SK-N-SH treated with all-trans-retinoic acid at 6 μM for 48 hours (cell line): ENCODE measurements around the gene AUTS2.

Experiments used
- ARNTL ChIP-seq: fragments of 450-650 bp; formaldehyde crosslinking; IDR thresholded peaks from 2 replicates; pipeline ENCODE4 v1.5.0; 2020; ENCODE audit warnings: low read depth, mild to moderate bottlenecking, moderate library complexity, borderline replicate concordance
- BACH2 ChIP-seq: fragments of 250-450 bp; sonication (Bioruptor Pico); IDR thresholded peaks from 2 replicates; pipeline ENCODE4 v1.9.0; 2021; ENCODE audit warnings: mild to moderate bottlenecking, borderline replicate concordance
- ESRRG ChIP-seq: fragments of 250-450 bp; sonication (Bioruptor Pico); IDR thresholded peaks from 2 replicates; pipeline ENCODE4 v1.6.1; 2021; ENCODE audit warnings: mild to moderate bottlenecking
- GLIS3 ChIP-seq: fragments of 250-450 bp; sonication (Bioruptor Pico); IDR thresholded peaks from 2 replicates; pipeline ENCODE4 v1.5.0; 2020; ENCODE audit warnings: mild to moderate bottlenecking, moderate library complexity
- OSR1 ChIP-seq: fragments of 250-450 bp; sonication (Bioruptor Pico); IDR thresholded peaks from 2 replicates; pipeline ENCODE4 v1.8.0; 2022; ENCODE audit warnings: moderate library complexity, mild to moderate bottlenecking, inconsistent platforms
- SNAI2 ChIP-seq: fragments of 250-450 bp; sonication (Bioruptor Pico); IDR thresholded peaks from 2 replicates; pipeline ENCODE4 v1.5.0; 2020; ENCODE audit warnings: mild to moderate bottlenecking, moderate library complexity
- TOX ChIP-seq: fragments of 250-450 bp; sonication (Bioruptor Pico); IDR thresholded peaks from 2 replicates; pipeline ENCODE4 v1.8.0; 2021; ENCODE audit warnings: mild to moderate bottlenecking, moderate library complexity, borderline replicate concordance
- ZC3H10 ChIP-seq: fragments of 250-450 bp; sonication (Bioruptor Pico); IDR thresholded peaks from 2 replicates; pipeline ENCODE4 v1.5.1; 2021; ENCODE audit warnings: mild to moderate bottlenecking, moderate library complexity
- ZFP30 ChIP-seq: fragments of 450-650 bp; formaldehyde crosslinking; IDR thresholded peaks from 2 replicates; pipeline ENCODE4 v1.5.0; 2022; ENCODE audit warnings: mild to moderate bottlenecking, moderate library complexity
- ZNF565 ChIP-seq: fragments of 450-650 bp; formaldehyde crosslinking; conservative IDR thresholded peaks from 2 replicates; pipeline ENCODE4 v1.5.0; 2020; ENCODE audit warnings: low read depth, mild to moderate bottlenecking, moderate library complexity
- ZNF70 ChIP-seq: fragments of 450-650 bp; formaldehyde crosslinking; IDR thresholded peaks from 2 replicates; pipeline ENCODE4 v1.5.0; 2020; ENCODE audit warnings: mild to moderate bottlenecking, moderate library complexity
- ZNF8 ChIP-seq: fragments of 450-650 bp; formaldehyde crosslinking; IDR thresholded peaks from 2 replicates; pipeline ENCODE4 v1.5.0; 2020; ENCODE audit warnings: mild to moderate bottlenecking, moderate library complexity
- TF ChIP-seq, protein P1 (sequence below): fragments of 250-450 bp; sonication (Bioruptor Pico); IDR thresholded peaks from 2 replicates; pipeline ENCODE4 v1.8.0; 2021; ENCODE audit warnings: low read depth, mild to moderate bottlenecking, moderate library complexity, borderline replicate concordance
- TF ChIP-seq, protein P2 (sequence below): fragments of 250-450 bp; sonication (Bioruptor Pico); IDR thresholded peaks from 2 replicates; pipeline ENCODE4 v1.8.0; 2020; ENCODE audit warnings: mild to moderate bottlenecking, moderate library complexity, borderline replicate concordance

DNA sequence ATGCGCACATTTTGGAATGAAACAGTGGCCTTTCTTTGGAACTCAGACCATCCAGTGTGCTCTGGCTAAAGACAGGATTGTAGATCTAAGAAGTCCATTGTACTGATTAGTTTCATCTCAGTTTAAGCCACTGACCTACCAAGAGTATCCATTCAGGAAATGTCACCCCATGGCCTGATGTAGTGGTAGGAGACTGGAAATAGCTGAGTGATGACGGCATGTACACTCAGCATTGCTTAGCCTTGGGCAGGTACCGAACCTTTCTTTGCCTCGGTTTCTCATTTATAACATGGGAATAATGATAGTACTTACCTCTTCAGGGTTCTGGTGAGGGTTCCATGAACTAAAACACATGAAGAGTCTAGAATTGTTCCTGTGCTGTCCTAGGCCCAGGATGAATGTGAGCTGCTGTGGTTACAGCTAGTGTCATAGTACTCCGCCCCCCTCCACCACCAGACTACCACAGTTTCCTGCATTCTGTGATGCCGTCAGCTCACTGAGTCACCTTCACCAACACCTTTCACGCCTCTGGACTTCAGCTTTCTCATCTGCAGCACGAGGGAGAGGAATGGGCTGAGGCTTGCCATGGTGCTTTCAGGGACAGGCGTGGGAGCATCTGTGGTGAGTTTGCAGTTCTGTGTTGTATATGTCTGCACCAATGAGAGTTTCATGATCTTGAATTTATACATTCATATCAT is 1049.7 kb downstream of the AUTS2 start:
- TF ChIP-seq, protein P1, sequence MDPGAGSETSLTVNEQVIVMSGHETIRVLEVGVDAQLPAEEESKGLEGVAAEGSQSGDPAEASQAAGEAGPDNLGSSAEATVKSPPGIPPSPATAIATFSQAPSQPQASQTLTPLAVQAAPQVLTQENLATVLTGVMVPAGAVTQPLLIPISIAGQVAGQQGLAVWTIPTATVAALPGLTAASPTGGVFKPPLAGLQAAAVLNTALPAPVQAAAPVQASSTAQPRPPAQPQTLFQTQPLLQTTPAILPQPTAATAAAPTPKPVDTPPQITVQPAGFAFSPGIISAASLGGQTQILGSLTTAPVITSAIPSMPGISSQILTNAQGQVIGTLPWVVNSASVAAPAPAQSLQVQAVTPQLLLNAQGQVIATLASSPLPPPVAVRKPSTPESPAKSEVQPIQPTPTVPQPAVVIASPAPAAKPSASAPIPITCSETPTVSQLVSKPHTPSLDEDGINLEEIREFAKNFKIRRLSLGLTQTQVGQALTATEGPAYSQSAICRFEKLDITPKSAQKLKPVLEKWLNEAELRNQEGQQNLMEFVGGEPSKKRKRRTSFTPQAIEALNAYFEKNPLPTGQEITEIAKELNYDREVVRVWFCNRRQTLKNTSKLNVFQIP = no peak
- TF ChIP-seq BACH2 (CRISPR knock-in tag) (no peak), ZNF8 (no peak), ZC3H10 (CRISPR knock-in tag) (no peak), ESRRG (no peak), OSR1 (CRISPR knock-in tag) (no peak), ZFP30 (CRISPR knock-in tag) (no peak), TOX (CRISPR knock-in tag) (no peak), ZNF565 (no peak), ZNF70 (no peak), SNAI2 (no peak), GLIS3 (CRISPR knock-in tag) (no peak), ARNTL (no peak)
- TF ChIP-seq, protein P2, sequence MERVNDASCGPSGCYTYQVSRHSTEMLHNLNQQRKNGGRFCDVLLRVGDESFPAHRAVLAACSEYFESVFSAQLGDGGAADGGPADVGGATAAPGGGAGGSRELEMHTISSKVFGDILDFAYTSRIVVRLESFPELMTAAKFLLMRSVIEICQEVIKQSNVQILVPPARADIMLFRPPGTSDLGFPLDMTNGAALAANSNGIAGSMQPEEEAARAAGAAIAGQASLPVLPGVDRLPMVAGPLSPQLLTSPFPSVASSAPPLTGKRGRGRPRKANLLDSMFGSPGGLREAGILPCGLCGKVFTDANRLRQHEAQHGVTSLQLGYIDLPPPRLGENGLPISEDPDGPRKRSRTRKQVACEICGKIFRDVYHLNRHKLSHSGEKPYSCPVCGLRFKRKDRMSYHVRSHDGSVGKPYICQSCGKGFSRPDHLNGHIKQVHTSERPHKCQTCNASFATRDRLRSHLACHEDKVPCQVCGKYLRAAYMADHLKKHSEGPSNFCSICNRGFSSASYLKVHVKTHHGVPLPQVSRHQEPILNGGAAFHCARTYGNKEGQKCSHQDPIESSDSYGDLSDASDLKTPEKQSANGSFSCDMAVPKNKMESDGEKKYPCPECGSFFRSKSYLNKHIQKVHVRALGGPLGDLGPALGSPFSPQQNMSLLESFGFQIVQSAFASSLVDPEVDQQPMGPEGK (CRISPR knock-in tag) = no peak
